ENCODE measurements around the gene SYNJ1. TPM values are rescaled to one million over a fixed set of nuclear protein-coding genes. Genes with fewer than 3 reads are reported as not detected.
A peak's percentile ranks its signal among the peaks of the same experiment; 100 is the strongest.
"Not testable (repeated sequence)": the region's sequence is repeated elsewhere in the genome, so short reads cannot be mapped to it uniquely, and the experiment has no call there.

SYNJ1 gene
- total RNA-seq, 1 donor from 2014 or later = 36.8 TPM

DNA sequence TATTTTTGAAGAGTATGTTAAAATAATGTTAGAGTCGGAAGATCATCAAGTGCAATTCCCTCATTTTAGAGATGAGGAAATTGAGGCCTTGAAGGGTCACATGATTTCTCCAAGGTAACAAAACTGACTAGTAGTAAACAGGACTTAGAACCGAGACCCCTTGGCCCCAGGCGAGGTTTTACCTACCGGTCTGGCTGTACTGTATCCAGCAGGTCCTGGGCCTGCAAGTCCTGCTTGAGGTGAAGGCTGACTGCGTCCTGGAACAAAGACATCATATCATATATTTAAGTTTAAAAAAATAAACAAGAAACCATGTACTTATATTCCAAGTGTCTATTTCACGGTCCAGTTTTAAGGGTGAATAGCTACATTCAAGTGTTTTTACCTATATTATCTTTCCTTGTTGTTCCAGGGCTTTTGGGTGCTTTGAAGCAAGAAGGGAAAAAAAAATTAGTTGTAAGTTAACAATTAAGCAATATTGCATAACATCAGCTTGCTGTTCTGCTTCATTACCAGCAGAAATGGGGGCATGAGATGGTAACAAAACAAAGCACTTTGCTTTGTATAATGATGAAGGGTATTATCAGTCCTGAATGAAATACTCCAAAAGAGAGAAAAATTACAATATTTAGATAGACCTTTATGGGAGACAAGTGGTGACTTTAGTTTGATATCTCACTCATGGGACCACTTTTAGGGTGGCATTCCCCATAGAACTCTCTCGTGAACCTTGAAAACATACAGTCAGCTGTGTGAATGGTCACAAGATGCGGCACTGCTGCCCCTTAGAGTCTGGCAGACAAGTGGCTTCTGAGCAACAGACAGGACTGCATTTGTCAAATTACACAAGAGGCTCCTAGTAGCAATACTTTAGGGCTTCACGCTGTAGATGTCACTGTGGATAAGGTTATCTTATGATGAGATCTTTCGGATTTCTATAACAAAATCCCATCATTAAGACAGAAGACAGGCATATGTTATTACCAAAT is 85.8 kb downstream of the SYNJ1 start:
- TF ChIP-seq, protein P1, sequence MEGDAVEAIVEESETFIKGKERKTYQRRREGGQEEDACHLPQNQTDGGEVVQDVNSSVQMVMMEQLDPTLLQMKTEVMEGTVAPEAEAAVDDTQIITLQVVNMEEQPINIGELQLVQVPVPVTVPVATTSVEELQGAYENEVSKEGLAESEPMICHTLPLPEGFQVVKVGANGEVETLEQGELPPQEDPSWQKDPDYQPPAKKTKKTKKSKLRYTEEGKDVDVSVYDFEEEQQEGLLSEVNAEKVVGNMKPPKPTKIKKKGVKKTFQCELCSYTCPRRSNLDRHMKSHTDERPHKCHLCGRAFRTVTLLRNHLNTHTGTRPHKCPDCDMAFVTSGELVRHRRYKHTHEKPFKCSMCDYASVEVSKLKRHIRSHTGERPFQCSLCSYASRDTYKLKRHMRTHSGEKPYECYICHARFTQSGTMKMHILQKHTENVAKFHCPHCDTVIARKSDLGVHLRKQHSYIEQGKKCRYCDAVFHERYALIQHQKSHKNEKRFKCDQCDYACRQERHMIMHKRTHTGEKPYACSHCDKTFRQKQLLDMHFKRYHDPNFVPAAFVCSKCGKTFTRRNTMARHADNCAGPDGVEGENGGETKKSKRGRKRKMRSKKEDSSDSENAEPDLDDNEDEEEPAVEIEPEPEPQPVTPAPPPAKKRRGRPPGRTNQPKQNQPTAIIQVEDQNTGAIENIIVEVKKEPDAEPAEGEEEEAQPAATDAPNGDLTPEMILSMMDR (IDR thresholded peaks at IDR 0.05; ENCODE audit: partially characterized antibody, unreplicated experiment) = no peak
- no peaks in the 10 kb centered on the region for H3K9me3 Mint-ChIP-seq (ENCODE audit: unreplicated experiment)
- no peaks in the 10 kb centered on the region for H3K36me3 Mint-ChIP-seq (ENCODE audit: unreplicated experiment)
- no peak for DNase-seq
- no peaks in the 10 kb centered on the region for H3K4me1 Mint-ChIP-seq (ENCODE audit: low read depth, unreplicated experiment)
- no peak overlapping the region for H3K4me3 Mint-ChIP-seq (ENCODE audit: unreplicated experiment)
- H3K27me3 Mint-ChIP-seq (ENCODE audit: unreplicated experiment) = no peaks in the 10 kb centered on the region
- no peak overlapping the region for H3K27ac Mint-ChIP-seq (ENCODE audit: unreplicated experiment)

DNA sequence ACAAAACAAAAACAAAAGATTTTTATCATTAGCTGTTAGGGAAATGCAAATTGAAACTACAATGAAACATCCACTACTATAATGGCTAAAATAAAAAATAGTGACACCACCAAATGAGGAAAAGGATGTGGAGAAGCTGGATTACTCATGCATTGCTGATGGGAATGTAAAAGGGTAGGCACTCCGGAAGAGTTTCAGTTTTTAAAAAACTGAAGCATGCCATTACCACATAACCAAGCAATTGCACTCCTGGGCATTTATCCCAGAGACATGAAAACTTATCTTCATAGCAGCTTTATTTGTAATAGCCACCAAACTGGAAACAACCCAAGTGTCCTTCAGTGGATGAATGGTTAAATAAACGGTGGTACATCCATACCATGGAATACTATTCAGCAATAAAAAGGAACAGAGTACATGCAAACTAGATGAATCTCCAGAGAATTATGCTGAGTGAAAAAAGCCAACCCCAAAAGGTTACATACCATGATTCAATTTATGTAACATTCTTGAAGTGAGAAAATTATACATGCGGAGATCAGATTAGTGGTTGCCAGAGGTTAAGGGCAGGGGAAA is 101.1 kb downstream of the SYNJ1 start:
- no peaks in the 10 kb centered on the region for H3K36me3 Mint-ChIP-seq (ENCODE audit: unreplicated experiment)
- H3K4me3 Mint-ChIP-seq (ENCODE audit: unreplicated experiment) = no peak overlapping the region
- H3K27ac Mint-ChIP-seq (ENCODE audit: unreplicated experiment) = no peak overlapping the region
- TF ChIP-seq, protein P1 (IDR thresholded peaks at IDR 0.05; ENCODE audit: partially characterized antibody, unreplicated experiment) = no peak
- no peaks in the 10 kb centered on the region for H3K9me3 Mint-ChIP-seq (ENCODE audit: unreplicated experiment)
- no peak for DNase-seq
- peaks cover under 1% of the 10 kb centered on the region for H3K4me1 Mint-ChIP-seq (ENCODE audit: low read depth, unreplicated experiment)
- H3K27me3 Mint-ChIP-seq (ENCODE audit: unreplicated experiment) = peaks cover under 1% of the 10 kb centered on the region

DNA sequence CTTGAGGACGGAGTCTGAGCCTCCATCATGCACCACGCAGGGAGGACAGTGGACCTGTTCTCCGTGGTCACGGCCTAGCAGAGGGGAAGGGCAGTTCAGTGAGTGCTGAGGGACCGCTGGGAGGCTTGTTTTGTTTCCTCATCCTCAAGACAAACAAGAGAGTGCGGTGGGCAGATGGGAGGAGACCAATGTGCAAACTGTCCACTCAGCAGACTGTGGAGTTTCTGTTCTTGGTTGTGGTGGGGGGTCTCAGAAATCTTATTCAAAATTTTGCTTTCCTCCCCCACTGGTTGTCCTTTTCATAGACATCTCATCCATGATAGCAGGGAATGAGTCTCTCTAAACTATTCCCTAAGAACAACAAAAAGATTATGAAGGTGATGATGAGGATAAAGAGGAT is 109.6 kb downstream of the SYNJ1 start:
- H3K27me3 Mint-ChIP-seq (ENCODE audit: unreplicated experiment); H3K36me3 Mint-ChIP-seq (ENCODE audit: unreplicated experiment); H3K27ac Mint-ChIP-seq (ENCODE audit: unreplicated experiment); DNase-seq; H3K4me1 Mint-ChIP-seq (ENCODE audit: low read depth, unreplicated experiment); H3K9me3 Mint-ChIP-seq (ENCODE audit: unreplicated experiment); H3K4me3 Mint-ChIP-seq (ENCODE audit: unreplicated experiment): not testable (repeated sequence)

DNA sequence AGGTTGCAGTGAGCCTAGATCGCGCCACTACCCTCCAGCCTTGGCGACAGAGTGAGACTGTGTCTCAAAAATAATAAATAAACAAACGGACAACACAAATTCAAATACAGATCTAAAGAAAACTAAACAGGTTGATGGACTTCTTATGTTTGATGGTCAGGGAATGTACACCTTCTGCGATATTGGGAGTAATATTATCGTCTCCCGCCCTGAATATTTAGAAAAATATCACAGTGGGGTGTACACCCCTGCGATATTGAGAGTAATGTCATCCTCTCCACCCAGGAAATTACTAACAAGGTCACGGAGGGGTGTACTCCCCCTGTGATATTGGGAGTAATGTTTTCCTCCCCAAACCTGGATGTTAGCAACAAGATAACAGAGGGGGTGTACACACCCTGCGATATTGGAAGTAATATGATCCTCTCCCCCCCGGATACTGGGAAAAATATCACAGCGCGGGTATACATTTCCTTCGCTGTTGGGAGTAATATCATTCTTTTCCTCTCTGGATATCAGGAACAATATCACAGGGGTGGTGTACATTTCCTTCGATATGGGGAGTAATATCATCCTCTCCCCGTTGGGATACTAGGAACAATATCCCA is 114.3 kb downstream of the SYNJ1 start:
- Mint-ChIP-seq H3K36me3 (ENCODE audit: unreplicated experiment) (no peaks in the 10 kb centered on the region), H3K4me1 (ENCODE audit: low read depth, unreplicated experiment) (no peaks in the 10 kb centered on the region), H3K4me3 (ENCODE audit: unreplicated experiment) (peak overlapping the region; percentile 96), H3K27me3 (ENCODE audit: unreplicated experiment) (peaks cover 7% of the 10 kb centered on the region), H3K9me3 (ENCODE audit: unreplicated experiment) (peaks cover 4% of the 10 kb centered on the region), H3K27ac (ENCODE audit: unreplicated experiment) (no peak overlapping the region)
- no peak for DNase-seq
- TF ChIP-seq, protein P1 (IDR thresholded peaks at IDR 0.05; ENCODE audit: partially characterized antibody, unreplicated experiment) = no peak

DNA sequence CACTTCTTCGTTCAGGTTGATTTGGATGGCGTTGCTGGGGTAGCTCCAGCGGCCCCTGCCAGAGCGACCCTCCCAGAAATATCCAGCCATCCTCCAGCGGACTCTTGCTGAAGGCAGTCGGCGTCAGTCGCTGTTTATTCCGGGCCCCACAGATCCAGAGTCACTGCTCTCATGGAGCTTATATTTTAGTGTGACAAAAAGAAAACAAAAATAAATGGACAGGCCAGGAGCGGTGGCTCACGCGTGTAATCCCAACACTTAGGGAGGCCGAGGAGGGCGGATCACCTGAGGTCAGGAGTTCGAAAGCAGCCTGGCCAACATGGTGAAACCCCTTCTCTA is 114.8 kb downstream of the SYNJ1 start:
- H3K4me1 Mint-ChIP-seq (ENCODE audit: low read depth, unreplicated experiment) = no peaks in the 10 kb centered on the region
- H3K36me3 Mint-ChIP-seq (ENCODE audit: unreplicated experiment) = no peaks in the 10 kb centered on the region
- H3K27ac Mint-ChIP-seq (ENCODE audit: unreplicated experiment) = peak overlapping the region; percentile 64
- peaks cover 7% of the 10 kb centered on the region for H3K27me3 Mint-ChIP-seq (ENCODE audit: unreplicated experiment)
- TF ChIP-seq, protein P1 (IDR thresholded peaks at IDR 0.05; ENCODE audit: partially characterized antibody, unreplicated experiment) = no peak
- DNase-seq = no peak
- H3K4me3 Mint-ChIP-seq (ENCODE audit: unreplicated experiment) = peak overlapping the region; percentile 96
- H3K9me3 Mint-ChIP-seq (ENCODE audit: unreplicated experiment) = peaks cover 4% of the 10 kb centered on the region

Measured in glutamatergic neuron (in vitro differentiated cells).